Measurements from ENCODE around the gene OR52B2.

Gene OR52B2

DNA sequence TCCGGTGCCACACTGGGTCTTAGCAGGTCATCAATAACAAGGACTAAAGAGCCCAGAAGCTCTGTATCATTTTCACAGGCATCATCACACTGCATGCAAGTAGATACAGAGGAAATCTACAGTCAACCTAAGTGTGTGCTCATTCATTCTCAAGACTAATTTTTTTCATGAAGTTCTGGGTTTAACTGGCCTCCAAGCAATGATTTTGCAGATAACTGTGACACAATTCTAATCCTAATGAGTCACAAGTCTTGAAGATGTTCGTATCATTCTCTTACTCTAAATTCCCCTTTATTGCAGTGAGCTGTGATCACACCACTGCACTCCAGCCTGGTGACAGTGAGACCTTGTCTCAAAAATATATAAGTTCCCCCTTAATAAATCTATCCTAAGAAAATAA, 31.4 kb upstream of the OR52B2 start:
- TF ChIP-seq EZH2 (optimal IDR thresholded peaks at IDR 0.05; ENCODE audit: low read depth, low read length) (no peak), EZH2phosphoT487 (IDR thresholded peaks at IDR 0.05; ENCODE audit: low read length) (no peak)
- TF ChIP-seq, protein P1, sequence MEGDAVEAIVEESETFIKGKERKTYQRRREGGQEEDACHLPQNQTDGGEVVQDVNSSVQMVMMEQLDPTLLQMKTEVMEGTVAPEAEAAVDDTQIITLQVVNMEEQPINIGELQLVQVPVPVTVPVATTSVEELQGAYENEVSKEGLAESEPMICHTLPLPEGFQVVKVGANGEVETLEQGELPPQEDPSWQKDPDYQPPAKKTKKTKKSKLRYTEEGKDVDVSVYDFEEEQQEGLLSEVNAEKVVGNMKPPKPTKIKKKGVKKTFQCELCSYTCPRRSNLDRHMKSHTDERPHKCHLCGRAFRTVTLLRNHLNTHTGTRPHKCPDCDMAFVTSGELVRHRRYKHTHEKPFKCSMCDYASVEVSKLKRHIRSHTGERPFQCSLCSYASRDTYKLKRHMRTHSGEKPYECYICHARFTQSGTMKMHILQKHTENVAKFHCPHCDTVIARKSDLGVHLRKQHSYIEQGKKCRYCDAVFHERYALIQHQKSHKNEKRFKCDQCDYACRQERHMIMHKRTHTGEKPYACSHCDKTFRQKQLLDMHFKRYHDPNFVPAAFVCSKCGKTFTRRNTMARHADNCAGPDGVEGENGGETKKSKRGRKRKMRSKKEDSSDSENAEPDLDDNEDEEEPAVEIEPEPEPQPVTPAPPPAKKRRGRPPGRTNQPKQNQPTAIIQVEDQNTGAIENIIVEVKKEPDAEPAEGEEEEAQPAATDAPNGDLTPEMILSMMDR (IDR thresholded peaks at IDR 0.05; ENCODE audit: low read length), result no peak
- H3K4me3 ChIP-seq (ENCODE audit: low read length), result no peak overlapping the region
- H3K27me3 ChIP-seq (replicated peaks; ENCODE audit: insufficient read depth, low read length), result no peaks in the 10 kb centered on the region
- no peaks in the 10 kb centered on the region for H4K20me1 ChIP-seq (ENCODE audit: insufficient read depth, low read length)
- H3K4me1 ChIP-seq (ENCODE audit: low read length), result peaks cover 30% of the 10 kb centered on the region
- H2AFZ ChIP-seq (ENCODE audit: low read length), result no peak overlapping the region
- no peaks in the 10 kb centered on the region for H3K79me2 ChIP-seq (ENCODE audit: low read length)
- H3K9ac ChIP-seq (ENCODE audit: low read length), result no peak overlapping the region
- no peak for DNase-seq
- no peaks in the 10 kb centered on the region for H3K9me3 ChIP-seq (replicated peaks; ENCODE audit: insufficient read depth, low read length)
- H3K4me2 ChIP-seq (ENCODE audit: low read depth, low read length), result no peak overlapping the region
- H3F3A ChIP-seq (ENCODE audit: insufficient read depth, low read length), result peaks cover 10% of the 10 kb centered on the region; the same call in 1 of the 2 replicates
- no peaks in the 10 kb centered on the region for H3K36me3 ChIP-seq (replicated peaks; ENCODE audit: insufficient read depth, low read length)
- H3K9me2 ChIP-seq (replicated peaks; ENCODE audit: insufficient read depth, low read length), result no peaks in the 10 kb centered on the region
- H3K27ac ChIP-seq (ENCODE audit: low read length), result no peak overlapping the region

DNA sequence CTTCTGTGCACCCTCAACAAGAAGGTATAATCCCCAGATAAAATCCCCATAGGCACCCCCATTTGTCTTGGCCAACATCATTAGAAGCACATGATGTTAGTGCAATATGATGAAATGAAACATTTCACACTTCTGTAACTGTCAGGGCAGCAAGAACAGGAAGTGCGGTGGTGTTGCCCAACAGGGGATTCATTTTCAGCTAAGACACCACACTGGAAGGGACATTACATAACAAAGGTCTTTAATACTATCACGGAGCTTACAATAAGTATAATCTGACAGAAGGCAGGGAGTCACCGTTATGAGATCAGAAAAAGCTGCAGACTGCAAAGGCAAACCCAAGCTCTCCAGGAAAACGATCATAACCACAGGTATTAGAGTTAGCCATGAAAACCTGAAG, 30.8 kb upstream of the OR52B2 start:
- DNase-seq, result no peak
- Histone ChIP-seq H3K27me3 (replicated peaks; ENCODE audit: insufficient read depth, low read length) (no peaks in the 10 kb centered on the region), H3K9me3 (replicated peaks; ENCODE audit: insufficient read depth, low read length) (no peaks in the 10 kb centered on the region)

DNA sequence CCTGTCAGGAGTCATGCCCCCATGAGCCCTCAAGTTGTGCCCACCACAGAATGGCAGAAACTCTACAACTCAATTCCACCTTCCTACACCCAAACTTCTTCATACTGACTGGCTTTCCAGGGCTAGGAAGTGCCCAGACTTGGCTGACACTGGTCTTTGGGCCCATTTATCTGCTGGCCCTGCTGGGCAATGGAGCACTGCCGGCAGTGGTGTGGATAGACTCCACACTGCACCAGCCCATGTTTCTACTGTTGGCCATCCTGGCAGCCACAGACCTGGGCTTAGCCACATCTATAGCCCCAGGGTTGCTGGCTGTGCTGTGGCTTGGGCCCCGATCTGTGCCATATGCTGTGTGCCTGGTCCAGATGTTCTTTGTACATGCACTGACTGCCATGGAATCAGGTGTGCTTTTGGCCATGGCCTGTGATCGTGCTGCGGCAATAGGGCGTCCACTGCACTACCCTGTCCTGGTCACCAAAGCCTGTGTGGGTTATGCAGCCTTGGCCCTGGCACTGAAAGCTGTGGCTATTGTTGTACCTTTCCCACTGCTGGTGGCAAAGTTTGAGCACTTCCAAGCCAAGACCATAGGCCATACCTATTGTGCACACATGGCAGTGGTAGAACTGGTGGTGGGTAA, 29.2 kb upstream of the OR52B2 start, which contains the start of gene OR52W1:
Gene OR52W1 (plus strand): TSS at position 51 of the 637 bp plus-strand sequence. CDS start 0 bp downstream, at position 51.
- H3K4me1 ChIP-seq (ENCODE audit: low read length), result peaks cover 16% of the 10 kb centered on the region
- H4K20me1 ChIP-seq (ENCODE audit: insufficient read depth, low read length), result no peaks in the 10 kb centered on the region
- no peaks in the 10 kb centered on the region for H3K9me3 ChIP-seq (replicated peaks; ENCODE audit: insufficient read depth, low read length)
- no peak within 1 kb of the TSS for H3K9ac ChIP-seq (ENCODE audit: low read length)
- peaks cover 10% of the 10 kb centered on the region; the same call in 1 of the 2 replicates for H3F3A ChIP-seq (ENCODE audit: insufficient read depth, low read length)
- no peak within 1 kb of the TSS for H3K27ac ChIP-seq (ENCODE audit: low read length)
- DNase-seq, result no peak
- TF ChIP-seq EZH2 (optimal IDR thresholded peaks at IDR 0.05; ENCODE audit: low read depth, low read length) (no peak), EZH2phosphoT487 (IDR thresholded peaks at IDR 0.05; ENCODE audit: low read length) (no peak)
- TF ChIP-seq, protein P1 (IDR thresholded peaks at IDR 0.05; ENCODE audit: low read length), result no peak
- H3K27me3 ChIP-seq (replicated peaks; ENCODE audit: insufficient read depth, low read length), result no peaks in the 10 kb centered on the region
- no peaks in the 10 kb centered on the region for H3K9me2 ChIP-seq (replicated peaks; ENCODE audit: insufficient read depth, low read length)
- H3K79me2 ChIP-seq (ENCODE audit: low read length), result no peaks in the 10 kb centered on the region
- no peak within 1 kb of the TSS for H3K4me3 ChIP-seq (ENCODE audit: low read length)
- no peak within 1 kb of the TSS for H3K4me2 ChIP-seq (ENCODE audit: low read depth, low read length)
- H3K36me3 ChIP-seq (replicated peaks; ENCODE audit: insufficient read depth, low read length), result no peaks in the 10 kb centered on the region
- no peak within 1 kb of the TSS for H2AFZ ChIP-seq (ENCODE audit: low read length)

More for the DNA sequence above, 30.8 kb upstream of the OR52B2 start:
- no peak overlapping the region for H3K9ac ChIP-seq (ENCODE audit: low read length)
- H3K4me1 ChIP-seq (ENCODE audit: low read length), result peaks cover 30% of the 10 kb centered on the region
- TF ChIP-seq EZH2 (optimal IDR thresholded peaks at IDR 0.05; ENCODE audit: low read depth, low read length) (no peak), EZH2phosphoT487 (IDR thresholded peaks at IDR 0.05; ENCODE audit: low read length) (no peak)
- TF ChIP-seq, protein P1 (IDR thresholded peaks at IDR 0.05; ENCODE audit: low read length), result no peak
- no peaks in the 10 kb centered on the region for H3K36me3 ChIP-seq (replicated peaks; ENCODE audit: insufficient read depth, low read length)
- no peak overlapping the region for H3K27ac ChIP-seq (ENCODE audit: low read length)
- no peak overlapping the region for H3K4me3 ChIP-seq (ENCODE audit: low read length)
- no peaks in the 10 kb centered on the region for H3K9me2 ChIP-seq (replicated peaks; ENCODE audit: insufficient read depth, low read length)
- no peak overlapping the region for H3K4me2 ChIP-seq (ENCODE audit: low read depth, low read length)
- no peaks in the 10 kb centered on the region for H4K20me1 ChIP-seq (ENCODE audit: insufficient read depth, low read length)
- no peak overlapping the region for H2AFZ ChIP-seq (ENCODE audit: low read length)
- no peaks in the 10 kb centered on the region for H3K79me2 ChIP-seq (ENCODE audit: low read length)
- peaks cover 10% of the 10 kb centered on the region; the same call in 1 of the 2 replicates for H3F3A ChIP-seq (ENCODE audit: insufficient read depth, low read length)
